Psoas muscle (tissue), 8 donors: ENCODE results near the gene WNT3A. TPM values are rescaled to one million over a fixed set of nuclear protein-coding genes. Genes with fewer than 3 reads are reported as not detected.

Experiments
- ATAC-seq, 4 donors: fragments of 200-7000 bp; cut with Tn5 transposase; one replicate each; pipeline ENCODE4 v1.9.1; 2020; ENCODE audit warnings: moderate library complexity in 3 of 4, mild to moderate bottlenecking in 2 of 4
- DNase-seq, 2 donors: peaks; one replicate each; pipeline ENCODE4 v3.0.0-alpha.2; 2020
- H3K27ac ChIP-seq: fragments of 200-600 bp; one replicate; pipeline ENCODE4 v1.8.0; 2022
- H3K27me3 ChIP-seq, 3 donors: fragments of 200-600 bp in 1 of 3; one replicate each; pipeline versions ENCODE4 v1.6.1 to v1.8.0; 2013 to 2022; ENCODE audit warnings: low read length in 2 of 3, mild to moderate bottlenecking in 2 of 3, moderate library complexity in 1 of 3; ENCODE audit not compliant: insufficient read depth in 3 of 3
- H3K36me3 ChIP-seq, 2 donors: fragments of 200-600 bp in 1 of 2; one replicate each; pipeline versions ENCODE4 v1.6.1 to v1.8.0; 2013 to 2022; ENCODE audit warnings: low read depth in 1 of 2, mild to moderate bottlenecking in 1 of 2, moderate library complexity in 1 of 2; ENCODE audit not compliant: insufficient read depth in 1 of 2
- H3K4me1 ChIP-seq: fragments of 200-600 bp; one replicate; pipeline ENCODE4 v1.8.0; 2022
- H3K4me3 ChIP-seq: fragments of 200-600 bp; one replicate; pipeline ENCODE4 v1.8.0; 2022; ENCODE audit warnings: mild to moderate bottlenecking
- H3K9me3 ChIP-seq: fragments of 200-600 bp; one replicate; pipeline ENCODE4 v1.8.0; 2022
- WGBS, 3 donors: extraction: QIAGEN DNeasy Blood & Tissue Kit; methylation state at CpG; one replicate each; pipeline versions ENCODE4 v1.1.6 to v1.1.7; 2013; 5-methylcytosine and 5-hydroxymethylcytosine counted together
- intact Hi-C, 2 donors: fragments of 100-400 bp; cut with DNase I; formaldehyde crosslinking; loops; one replicate each; pipeline versions ENCODE4 v1.11.0 to v1.14.2; 2022
- polyA plus RNA-seq, 3 donors: library from polyadenylated mRNA; stranded (reverse); fragments of 200-250 nt; gene quantifications; one replicate each; pipeline ENCODE4 v1.2.3, GENCODE V29; 2013
- total RNA-seq, 4 donors: library from RNA; stranded (reverse); fragmentation: NEBNext Ultra II Directional in 2 of 4; extraction: Animal tissue kit (Norgen Biotek cat#: 25700) in 2 of 4; gene quantifications; one replicate each; pipeline versions ENCODE4 v1.2.1 to v1.2.4, GENCODE V29; 2021 to 2023
- TF ChIP-seq, protein P1 (sequence below): fragments of 200-600 bp; IDR thresholded peaks from one replicate; pipeline ENCODE4 v1.8.0; 2022; ENCODE audit warnings: antibody characterized with exemption
- donor health status: healthy with polysubstance abuse.
- donor health status: DM: no; HTN: no; CAD: no; lungs with moderate emphysema.
- donor health status: Bipolar disorder and iron deficiency.
- donor health status: healthy.
- donor health status: DM: yes; HTN: yes; CAD: no.
- donor health status: DM: no; HTN: no; CAD: no.
- donor health status: DM: no; HTN: no; CAD: no.
- donor health status: DM: yes; HTN: yes; CAD: no.

The WNT3A gene
- total and polyA plus RNA-seq, 7 donors = not detected

DNA sequence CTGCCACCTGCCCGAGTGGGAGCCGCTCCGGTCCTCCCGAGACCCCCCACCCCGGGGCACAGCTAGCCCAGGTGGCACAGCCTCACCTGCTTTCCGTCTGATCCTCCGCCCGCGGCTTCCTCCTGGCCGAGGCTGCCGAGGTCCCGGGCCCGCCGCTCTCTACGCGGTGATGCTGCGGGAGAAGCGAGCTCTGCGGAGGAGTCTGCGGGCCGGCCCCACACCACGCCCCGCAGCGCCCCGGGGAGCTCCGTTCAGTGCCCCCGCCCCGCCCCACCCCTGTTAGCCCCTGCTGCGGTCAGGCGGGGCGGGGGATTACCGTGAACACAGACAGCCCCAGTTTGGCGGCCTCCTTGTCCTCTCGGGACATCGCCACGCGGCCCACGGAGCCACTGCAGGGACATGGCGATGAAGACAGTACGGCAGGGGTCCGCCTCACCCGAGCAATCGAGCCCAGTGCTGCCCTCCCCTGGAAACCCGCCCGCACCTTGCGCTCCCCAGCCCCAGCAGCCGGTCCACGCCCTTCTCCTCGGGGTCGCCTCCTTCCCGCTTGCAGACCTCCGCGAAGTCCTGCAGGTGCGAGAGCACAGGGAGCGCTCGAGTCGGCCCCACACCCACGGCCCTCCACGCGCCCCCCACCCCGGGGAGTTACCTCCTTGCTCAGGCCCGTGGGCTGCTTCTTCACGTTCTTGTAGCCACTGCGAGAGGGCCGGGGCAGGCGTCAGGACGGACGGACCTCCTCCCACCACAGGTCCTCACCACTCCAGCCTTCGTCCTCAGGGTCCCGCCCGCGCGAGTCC lies 95.4 kb downstream of the WNT3A start:
- peak overlapping the region; percentile 82 for H3K4me3 ChIP-seq
- no peaks in the 10 kb centered on the region for H3K27me3 ChIP-seq
- H3K9me3 ChIP-seq = no peaks in the 10 kb centered on the region
- TF ChIP-seq, protein P1, sequence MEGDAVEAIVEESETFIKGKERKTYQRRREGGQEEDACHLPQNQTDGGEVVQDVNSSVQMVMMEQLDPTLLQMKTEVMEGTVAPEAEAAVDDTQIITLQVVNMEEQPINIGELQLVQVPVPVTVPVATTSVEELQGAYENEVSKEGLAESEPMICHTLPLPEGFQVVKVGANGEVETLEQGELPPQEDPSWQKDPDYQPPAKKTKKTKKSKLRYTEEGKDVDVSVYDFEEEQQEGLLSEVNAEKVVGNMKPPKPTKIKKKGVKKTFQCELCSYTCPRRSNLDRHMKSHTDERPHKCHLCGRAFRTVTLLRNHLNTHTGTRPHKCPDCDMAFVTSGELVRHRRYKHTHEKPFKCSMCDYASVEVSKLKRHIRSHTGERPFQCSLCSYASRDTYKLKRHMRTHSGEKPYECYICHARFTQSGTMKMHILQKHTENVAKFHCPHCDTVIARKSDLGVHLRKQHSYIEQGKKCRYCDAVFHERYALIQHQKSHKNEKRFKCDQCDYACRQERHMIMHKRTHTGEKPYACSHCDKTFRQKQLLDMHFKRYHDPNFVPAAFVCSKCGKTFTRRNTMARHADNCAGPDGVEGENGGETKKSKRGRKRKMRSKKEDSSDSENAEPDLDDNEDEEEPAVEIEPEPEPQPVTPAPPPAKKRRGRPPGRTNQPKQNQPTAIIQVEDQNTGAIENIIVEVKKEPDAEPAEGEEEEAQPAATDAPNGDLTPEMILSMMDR = no peak
- H3K27ac ChIP-seq = peak overlapping the region; percentile 85
- DNase-seq (peak; percentile 48 to 71), ATAC-seq (peak in 2 of 4 donors; percentile 1 to 6)
- peaks cover 0 to 55% of the 10 kb centered on the region in 2 donors for H3K36me3 ChIP-seq
- H3K4me1 ChIP-seq = peaks cover 18% of the 10 kb centered on the region
- 19 to 22% (median 20%) methylated on average over 51 to 73 of the region's 73 CpGs for WGBS, 3 donors
- intact Hi-C loops = loop anchor here in 1 of 2 donors (2.0 kb wide), 1 partner anchor 17 kb away; no protein-coding TSS in a partner anchor

DNA sequence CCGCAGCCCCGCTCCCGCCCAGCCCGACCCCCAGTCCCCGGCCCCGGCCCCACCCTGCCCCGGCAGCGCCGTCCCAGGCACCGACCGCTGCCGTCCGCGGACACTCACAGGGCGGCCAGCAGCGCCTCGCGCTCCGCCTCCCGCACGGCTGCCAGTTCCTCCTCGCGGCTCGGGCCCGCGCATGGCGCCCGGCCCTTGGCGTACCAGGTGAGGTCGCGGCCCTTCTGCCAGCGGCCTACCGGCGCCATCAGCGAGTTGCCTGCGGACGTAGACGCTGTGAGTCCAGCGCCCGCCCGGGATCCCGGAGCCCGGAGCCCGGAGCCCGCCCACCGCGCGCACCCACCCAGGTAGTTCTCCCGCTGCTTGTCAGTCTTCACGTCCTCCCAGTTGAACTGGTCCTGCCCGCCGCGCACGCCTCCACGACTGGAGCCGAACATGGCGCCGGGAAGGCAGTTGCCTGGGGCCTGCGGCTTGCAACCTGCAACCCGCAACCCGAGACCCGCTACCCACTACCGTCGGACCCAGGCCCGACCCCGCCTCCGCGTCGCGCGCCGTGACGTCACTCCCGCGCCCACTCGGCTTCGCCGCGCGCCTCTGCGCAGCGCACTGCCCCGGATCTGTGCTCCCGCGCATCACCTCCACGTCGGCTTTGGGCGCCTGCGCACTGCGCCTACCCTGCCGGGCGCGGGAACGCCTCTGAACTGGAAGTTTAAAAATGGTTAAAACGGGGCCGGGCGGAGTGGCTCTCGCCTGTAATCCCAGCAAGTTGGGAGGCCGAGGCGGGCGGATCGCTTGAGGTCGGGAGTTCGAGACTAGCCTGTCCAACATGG lies 96.2 kb downstream of the WNT3A start, which contains the start of gene C1orf35:
Gene C1orf35 (minus strand): TSS at position 535 of the 830 bp plus-strand sequence. CDS start 98 bp downstream, at position 437.
- intact Hi-C loops = loop anchor here in 1 of 2 donors (2.0 kb wide), 1 partner anchor 18 kb away; no protein-coding TSS in a partner anchor
- ATAC-seq (peak; percentile 85 to 91 (median 86)), DNase-seq (peak; percentile 95 to 97)
- H3K4me3 ChIP-seq = peak within 1 kb of the TSS; percentile 82
- WGBS, 3 donors = 0 to 1% (median 0%) methylated on average over 81 to 104 of the region's 104 CpGs
- peak within 1 kb of the TSS; percentile 85 for H3K27ac ChIP-seq
- TF ChIP-seq, protein P1 = no peak
- H3K9me3 ChIP-seq = no peaks in the 10 kb centered on the region
- peaks cover 0 to 54% of the 10 kb centered on the region in 2 donors for H3K36me3 ChIP-seq
- H3K27me3 ChIP-seq = no peaks in the 10 kb centered on the region
- H3K4me1 ChIP-seq = peaks cover 23% of the 10 kb centered on the region

DNA sequence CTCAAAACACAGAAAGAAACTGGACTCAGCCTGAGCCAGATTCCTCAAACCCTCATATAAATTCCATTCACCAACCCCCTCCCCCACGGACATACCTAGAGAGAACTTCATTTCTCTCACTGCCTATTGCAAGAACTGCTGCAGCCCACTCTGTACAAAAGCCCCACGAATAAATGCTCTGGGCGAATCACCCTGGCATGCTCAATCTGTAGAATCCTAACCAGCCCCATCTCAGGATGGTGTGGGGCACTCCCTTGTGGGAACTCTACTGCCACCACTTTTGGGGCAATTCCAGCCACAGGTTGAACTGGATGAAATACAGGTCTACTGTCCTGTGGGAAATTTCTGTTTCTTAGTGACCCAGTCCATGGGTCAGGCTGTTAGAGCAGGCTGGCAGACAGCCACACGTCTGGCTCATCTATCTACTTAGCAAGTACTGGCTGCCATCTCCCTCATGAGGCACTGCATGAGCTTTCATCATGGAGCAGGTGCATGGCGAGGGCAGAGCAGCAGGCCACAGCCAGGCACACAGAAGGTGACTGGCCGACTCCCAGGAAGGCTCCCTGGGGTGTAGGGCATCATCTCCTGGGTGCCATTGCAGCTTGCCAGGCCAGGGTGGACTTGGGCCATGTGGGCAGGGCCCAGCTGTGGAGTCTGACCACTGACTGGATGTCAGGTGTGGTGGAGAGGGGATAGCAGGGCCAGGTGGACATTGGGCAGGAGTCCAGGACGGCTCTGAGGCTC lies 97.9 kb downstream of the WNT3A start:
- peaks cover 0 to 37% of the 10 kb centered on the region in 2 donors for H3K36me3 ChIP-seq
- peak in 1 of 4 donors; percentile 14 for ATAC-seq
- DNase-seq = peak in 1 of 2 donors; percentile 75
- no peak overlapping the region for H3K4me3 ChIP-seq
- H3K9me3 ChIP-seq = no peaks in the 10 kb centered on the region
- H3K27me3 ChIP-seq = no peaks in the 10 kb centered on the region
- WGBS, 3 donors = 33 to 57% (median 49%) methylated on average over 7 of the region's 7 CpGs
- TF ChIP-seq, protein P1 = no peak
- intact Hi-C loops = no loop called here
- H3K27ac ChIP-seq = peak overlapping the region; percentile 85
- peaks cover 29% of the 10 kb centered on the region for H3K4me1 ChIP-seq

DNA sequence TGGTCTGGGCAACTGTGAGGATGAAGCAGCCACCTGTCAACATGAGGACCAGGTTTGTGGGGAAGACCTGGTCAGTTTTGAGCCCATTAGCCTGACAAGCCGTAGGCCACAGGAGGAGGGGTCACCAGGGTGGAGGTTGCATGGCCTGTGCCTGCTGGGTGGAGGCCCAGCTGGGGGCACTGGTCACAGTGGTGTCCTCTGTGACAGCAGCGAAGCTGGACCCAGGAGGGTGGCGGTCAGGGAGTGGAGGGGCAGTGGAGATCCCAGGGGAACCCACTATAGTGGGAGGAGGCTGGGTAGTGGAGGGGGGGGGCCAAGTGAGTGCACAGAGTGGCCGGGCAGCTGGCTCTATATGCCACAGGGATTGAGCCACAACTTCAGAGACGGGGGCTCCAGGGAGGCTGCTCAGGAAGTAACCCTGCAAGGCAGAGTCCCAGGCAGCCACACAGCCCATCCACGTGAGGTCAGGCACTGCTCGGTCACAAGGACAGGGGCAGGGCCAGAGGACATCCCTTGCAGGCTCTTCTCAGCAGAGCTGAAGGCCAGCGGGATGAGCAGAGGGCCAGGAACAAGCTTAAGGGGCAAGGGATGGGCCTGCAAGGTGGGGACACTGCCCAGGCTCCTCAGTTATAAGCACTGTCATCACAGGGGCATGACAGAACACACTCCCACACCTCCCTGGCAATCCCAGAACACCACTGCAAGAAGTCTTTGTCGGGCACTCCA lies 98.6 kb downstream of the WNT3A start:
- H3K4me1 ChIP-seq = peaks cover 35% of the 10 kb centered on the region
- intact Hi-C loops = no loop called here

More for the DNA sequence above, 98.6 kb downstream of the WNT3A start:
- no peak for ATAC-seq
- 68 to 79% (median 70%) methylated on average over 9 of the region's 9 CpGs for WGBS, 3 donors
- Histone ChIP-seq H3K27ac (peak overlapping the region; percentile 23), H3K9me3 (no peaks in the 10 kb centered on the region), H3K27me3 (no peaks in the 10 kb centered on the region), H3K4me3 (no peak overlapping the region), H3K36me3 (peaks cover 0 to 29% of the 10 kb centered on the region in 2 donors)
- TF ChIP-seq, protein P1 = no peak
- DNase-seq = no peak
